Uterine smooth muscle cell (primary cell): ENCODE results near the gene CEACAM3. TPM values are rescaled to one million over a fixed set of nuclear protein-coding genes. Genes with fewer than 3 reads are reported as not detected.

Experiments used
- total RNA-seq: library from RNA; depleted of rRNA; stranded (reverse); fragments of >200 nt; gene quantifications from 2 replicates; pipeline ENCODE4 v1.2.3, GENCODE V29; 2014

CEACAM3 gene
- not detected in 2 replicates for total RNA-seq

GRCh38 chr19:41796362-41796761, at the start of gene CEACAM3:
CEACAM3 (plus strand) TSS chr19:41796587; CDS start chr19:41796678, 91 bp downstream.

DNA sequence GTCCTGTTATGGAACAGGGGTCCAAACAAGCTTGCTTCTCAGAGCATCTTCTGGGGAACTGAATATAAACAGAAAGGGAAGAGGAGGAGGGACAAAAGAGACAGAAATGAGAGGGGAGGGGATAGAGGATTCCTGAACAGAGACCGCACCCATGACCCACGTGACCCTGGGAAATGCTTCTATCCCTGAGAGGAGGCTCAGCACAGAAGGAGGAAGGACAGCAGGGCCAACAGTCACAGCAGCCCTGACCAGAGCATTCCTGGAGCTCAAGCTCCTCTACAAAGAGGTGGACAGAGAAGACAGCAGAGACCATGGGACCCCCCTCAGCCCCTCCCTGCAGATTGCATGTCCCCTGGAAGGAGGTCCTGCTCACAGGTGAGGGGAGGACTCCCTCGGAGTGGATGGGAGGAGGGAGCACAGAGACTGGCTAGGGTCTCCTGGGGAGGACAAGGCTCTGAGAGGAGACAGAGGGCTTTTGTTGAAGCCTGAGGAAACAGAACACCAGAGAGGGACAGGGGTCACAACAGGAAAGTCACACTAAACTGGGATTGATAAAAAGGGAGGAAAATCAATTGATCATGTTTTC, 41.0 kb upstream of the CEACAM3 start, which contains the start of gene CEACAM6:
Gene CEACAM6, plus strand, starts transcription at position 203 of the 586 bp plus-strand sequence. Its CDS starts 109 bp downstream, at position 312.

GRCh38 chr19:41844601-41845000, 48.2 kb downstream of the CEACAM3 start, which contains the start of gene LYPD4:
LYPD4 (minus strand) TSS chr19:41844683; CDS start chr19:41839285, 5,398 bp downstream.

GRCh38 chr19:41845001-41845050, 48.4 kb downstream of the CEACAM3 start, which contains the start of gene DMRTC2:
DMRTC2 (plus strand) TSS chr19:41845042; CDS start chr19:41847429, 2,387 bp downstream.

GRCh38 chr19:41859618-41860418, 63.4 kb downstream of the CEACAM3 start, which contains the start of gene RPS19:
RPS19 (plus strand) TSS chr19:41860255; CDS start chr19:41860775, 520 bp downstream.

Other genes starting within 250 kb of the CEACAM3 start
- not detected in 2 replicates for gene CEACAM21, start 220.4 kb upstream of the CEACAM3 start, total RNA-seq
- gene CEACAM4, start 169.5 kb upstream of the CEACAM3 start, total RNA-seq, result not detected in 2 replicates
- gene CEACAM7, start 108.3 kb upstream of the CEACAM3 start, total RNA-seq, result not detected in 2 replicates
- gene CEACAM5, start 88.0 kb upstream of the CEACAM3 start, total RNA-seq, result not detected in 2 replicates
- gene CEACAM6, start 41.1 kb upstream of the CEACAM3 start, total RNA-seq, result not detected in 2 replicates
- not detected in 2 replicates for gene LYPD4, start 48.1 kb downstream of the CEACAM3 start, total RNA-seq
- not detected in 2 replicates for gene DMRTC2, start 48.5 kb downstream of the CEACAM3 start, total RNA-seq
- gene RPS19, start 63.7 kb downstream of the CEACAM3 start, total RNA-seq, result 689 and 1,123 TPM in 2 replicates
- gene CD79A, start 80.7 kb downstream of the CEACAM3 start, total RNA-seq, result not detected in 2 replicates
- 37.4 and 51.1 TPM in 2 replicates for gene ARHGEF1, start 86.6 kb downstream of the CEACAM3 start, total RNA-seq
- under 0.01 TPM in 1 of 2 replicates, not detected in the other for gene ERFL, start 131.9 kb downstream of the CEACAM3 start, total RNA-seq
- gene RABAC1, start 162.7 kb downstream of the CEACAM3 start, total RNA-seq, result 114 and 220 TPM in 2 replicates
- 0.11 and 0.37 TPM in 2 replicates for gene ATP1A3, start 197.6 kb downstream of the CEACAM3 start, total RNA-seq